Measurements from ENCODE around the gene CD8B2.
"Not testable (repeated sequence)": the region's sequence is repeated elsewhere in the genome, so short reads cannot be mapped to it uniquely, and the experiment has no call there.

The CD8B2 gene

DNA sequence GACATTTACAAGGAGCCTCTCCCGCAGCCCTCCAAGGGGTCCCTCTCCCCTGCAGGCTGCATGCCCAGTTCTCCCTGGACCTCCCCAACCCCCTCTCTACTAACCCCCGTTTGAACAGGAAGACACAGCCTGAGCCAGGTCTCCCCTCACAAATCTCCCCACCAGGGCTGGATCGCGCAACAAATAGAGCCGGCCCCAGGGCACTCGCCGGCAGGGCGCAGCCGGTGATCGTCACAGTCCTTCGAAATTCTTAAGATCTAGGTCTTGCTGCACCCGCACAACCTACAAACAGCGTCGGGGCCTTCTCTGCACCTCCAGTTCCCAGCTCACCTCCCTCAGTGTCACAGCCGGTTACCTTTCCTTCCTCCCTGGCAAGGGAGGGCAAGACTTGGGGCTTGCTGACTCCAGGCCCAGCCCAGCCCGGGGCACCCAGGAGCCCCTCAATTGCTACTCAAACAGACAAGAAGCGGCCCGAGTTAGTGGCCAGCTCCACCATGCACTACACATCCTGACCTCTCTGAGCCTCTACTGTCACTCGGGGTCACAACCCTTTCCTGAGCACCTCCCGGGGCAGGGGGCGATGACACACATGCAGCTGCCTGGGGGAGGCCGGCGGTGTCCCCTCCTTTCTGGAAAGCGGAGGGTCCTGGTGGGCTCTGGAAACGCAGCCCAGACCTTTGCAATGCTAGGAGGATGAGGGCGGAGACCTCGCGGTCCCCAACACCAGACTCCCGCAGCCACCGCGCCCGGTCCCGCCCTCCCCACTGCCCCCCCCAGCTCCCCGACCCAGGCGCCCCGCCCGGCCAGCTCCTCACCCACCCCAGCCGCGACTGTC is at the start of gene CD8B2:
Gene CD8B2 (plus strand): TSS at position 814 of the 835 bp plus-strand sequence. CDS start 63 bp downstream, outside the sequence.
- H3K9me3 Mint-ChIP-seq; H3K36me3 Mint-ChIP-seq (ENCODE audit: low read depth); H3K27ac Mint-ChIP-seq; H3K4me1 Mint-ChIP-seq; H3K4me3 Mint-ChIP-seq: not testable (repeated sequence)
- H3K27me3 Mint-ChIP-seq: peaks cover 23% of the 10 kb centered on the region
- ATAC-seq (peak; percentile 20), DNase-seq (peak; percentile 20)

DNA sequence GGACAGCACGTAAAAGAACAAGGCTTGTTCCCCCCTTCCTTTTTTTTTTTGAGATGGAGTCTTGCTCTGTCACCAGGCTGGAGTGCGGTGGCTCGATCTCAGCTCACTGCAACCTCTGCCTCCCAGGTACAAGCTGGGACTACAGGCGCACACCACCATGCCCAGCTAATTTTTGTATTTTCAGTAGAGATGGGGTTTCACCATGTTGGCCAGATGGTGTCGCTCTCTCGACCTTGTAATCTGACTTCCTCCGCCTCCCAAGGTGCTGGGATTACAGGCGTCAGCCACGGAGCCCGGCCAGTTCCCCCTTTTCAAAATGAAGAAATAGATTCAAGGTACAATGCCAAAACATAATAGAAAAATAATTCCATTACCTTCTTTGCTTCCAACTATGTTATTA is 25.3 kb upstream of the CD8B2 start:
- H3K36me3 Mint-ChIP-seq (ENCODE audit: low read depth); H3K9me3 Mint-ChIP-seq; H3K27ac Mint-ChIP-seq; H3K4me1 Mint-ChIP-seq; ATAC-seq; H3K4me3 Mint-ChIP-seq; H3K27me3 Mint-ChIP-seq: not testable (repeated sequence)
- peak; percentile 10 for DNase-seq

GRCh38 chr2:106467516-106467915 is 19.6 kb upstream of the CD8B2 start:
- H3K9me3 Mint-ChIP-seq; H3K4me1 Mint-ChIP-seq; H3K36me3 Mint-ChIP-seq (ENCODE audit: low read depth); H3K4me3 Mint-ChIP-seq; H3K27ac Mint-ChIP-seq; DNase-seq; H3K27me3 Mint-ChIP-seq; ATAC-seq: not testable (repeated sequence)

DNA sequence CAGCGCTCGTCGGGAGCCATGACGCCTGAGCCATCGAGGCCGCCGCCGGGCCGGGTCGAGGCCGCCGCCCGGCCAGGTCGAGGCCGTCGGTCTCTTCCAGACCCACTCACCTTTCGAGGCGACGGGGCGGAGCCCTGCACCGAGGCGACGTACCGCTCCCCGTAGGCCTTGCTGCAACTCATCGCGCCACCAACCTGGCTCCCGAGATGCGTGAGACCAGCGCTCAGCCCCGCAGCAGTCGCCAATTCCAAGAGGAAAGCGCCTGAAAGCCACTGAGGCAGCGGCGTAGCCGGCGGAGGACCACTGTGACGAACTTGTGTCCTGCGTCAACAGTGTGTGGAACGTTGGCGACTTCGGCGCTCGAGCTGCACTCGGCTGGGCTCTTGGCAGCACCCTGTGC is 19.1 kb upstream of the CD8B2 start, which contains the start of gene RGPD3:
Gene RGPD3 (minus strand): TSS at position 307 of the 400 bp plus-strand sequence. CDS start 125 bp downstream, at position 182.
- H3K27ac Mint-ChIP-seq; H3K9me3 Mint-ChIP-seq; H3K4me3 Mint-ChIP-seq; H3K27me3 Mint-ChIP-seq; ATAC-seq; H3K36me3 Mint-ChIP-seq (ENCODE audit: low read depth); DNase-seq; H3K4me1 Mint-ChIP-seq: not testable (repeated sequence)

DNA sequence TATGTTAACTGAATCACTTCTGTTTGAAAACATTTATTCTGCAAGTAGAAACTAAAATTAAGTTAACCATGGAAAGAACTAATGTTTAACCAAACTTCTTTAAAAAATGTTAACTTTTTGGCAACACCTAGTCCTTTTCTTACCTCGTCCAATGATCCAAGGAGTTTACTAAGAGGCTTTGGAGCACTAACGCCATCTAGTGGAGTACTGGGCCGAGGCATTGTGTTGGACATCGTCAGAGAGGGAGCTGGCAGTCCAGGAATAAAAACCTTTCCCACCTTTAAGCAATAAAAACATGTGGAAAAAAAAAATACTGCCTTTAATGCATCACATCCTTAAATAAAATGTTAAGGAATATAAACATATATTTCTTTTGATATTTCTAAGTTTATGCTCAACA is 16.5 kb upstream of the CD8B2 start:
- DNase-seq: peak; percentile 35
- ATAC-seq; H3K27me3 Mint-ChIP-seq; H3K36me3 Mint-ChIP-seq (ENCODE audit: low read depth); H3K9me3 Mint-ChIP-seq; H3K27ac Mint-ChIP-seq; H3K4me3 Mint-ChIP-seq; H3K4me1 Mint-ChIP-seq: not testable (repeated sequence)

DNA sequence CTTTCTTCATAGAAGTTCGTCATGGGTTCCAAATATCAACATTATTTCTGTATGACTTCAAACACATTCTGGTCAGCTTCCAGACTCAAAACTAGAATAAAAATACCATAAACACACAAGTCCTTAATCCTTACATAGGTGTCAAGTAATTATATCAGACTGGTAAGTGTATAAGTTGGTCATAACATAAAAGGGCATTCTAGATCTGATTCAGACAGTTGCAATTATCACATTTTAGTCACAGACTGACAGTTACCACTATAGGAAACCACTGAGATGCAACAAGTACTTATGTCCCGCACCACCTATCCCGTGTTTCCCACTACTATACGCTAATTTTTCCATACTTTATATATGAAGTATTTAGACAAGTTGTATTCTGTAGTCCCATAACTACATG is 9.5 kb upstream of the CD8B2 start:
- H3K9me3 Mint-ChIP-seq; H3K36me3 Mint-ChIP-seq (ENCODE audit: low read depth); H3K27me3 Mint-ChIP-seq; H3K4me1 Mint-ChIP-seq; DNase-seq; H3K4me3 Mint-ChIP-seq; H3K27ac Mint-ChIP-seq: not testable (repeated sequence)
- ATAC-seq: peak; percentile 96

DNA sequence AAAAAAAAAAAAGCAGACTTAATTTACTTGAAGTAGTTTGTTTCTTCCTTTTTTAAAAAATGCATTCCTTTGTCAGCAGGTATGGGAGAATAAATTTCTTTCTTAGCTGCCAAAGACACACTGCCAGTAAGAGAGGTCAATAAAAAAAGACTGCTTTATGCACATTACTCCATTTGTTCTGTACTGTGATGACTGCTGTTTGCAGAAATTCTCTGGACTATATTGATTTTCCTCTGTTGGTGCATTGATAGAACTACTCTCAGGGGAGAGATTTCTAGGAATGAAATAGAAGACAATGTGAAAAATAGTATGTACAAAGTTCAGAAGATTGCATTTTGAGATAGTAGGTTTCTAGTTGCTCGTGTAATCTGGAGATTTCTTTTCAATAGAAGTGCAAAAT is 7.6 kb upstream of the CD8B2 start:
- H3K4me1 Mint-ChIP-seq; DNase-seq; H3K9me3 Mint-ChIP-seq; H3K4me3 Mint-ChIP-seq; H3K36me3 Mint-ChIP-seq (ENCODE audit: low read depth); H3K27me3 Mint-ChIP-seq; H3K27ac Mint-ChIP-seq; ATAC-seq: not testable (repeated sequence)

- not testable (repeated sequence) for H3K4me1 Mint-ChIP-seq; H3K4me3 Mint-ChIP-seq; H3K36me3 Mint-ChIP-seq (ENCODE audit: low read depth); H3K27ac Mint-ChIP-seq; H3K9me3 Mint-ChIP-seq; DNase-seq
- peak; percentile 11 for ATAC-seq
- peaks cover 23% of the 10 kb centered on the region for H3K27me3 Mint-ChIP-seq
Observed at GRCh38 chr2:106487386-106488191, 425 bp downstream of the CD8B2 start.

DNA sequence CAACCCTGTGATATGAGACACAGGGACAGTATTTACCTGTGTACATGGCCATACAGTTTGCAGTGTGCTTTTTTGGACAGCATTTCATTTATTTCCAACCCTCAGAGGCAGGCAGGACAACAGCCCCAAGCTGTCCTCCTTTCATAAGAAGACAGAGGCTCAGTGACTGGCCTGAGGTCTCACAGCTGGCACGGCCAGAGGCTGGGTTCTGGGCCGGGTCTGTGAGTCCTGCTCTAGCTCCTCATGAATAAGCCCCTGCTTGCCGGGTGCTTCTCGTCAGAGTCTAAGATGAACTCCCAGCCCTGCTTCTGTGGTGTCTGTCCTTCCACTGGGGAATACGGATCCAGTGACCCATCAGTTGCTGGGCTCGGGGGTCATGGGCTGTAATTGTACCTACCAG is 2.5 kb downstream of the CD8B2 start:
- not testable (repeated sequence) for H3K27ac Mint-ChIP-seq; DNase-seq; H3K9me3 Mint-ChIP-seq; ATAC-seq; H3K36me3 Mint-ChIP-seq (ENCODE audit: low read depth); H3K4me3 Mint-ChIP-seq; H3K4me1 Mint-ChIP-seq
- peaks cover 19% of the 10 kb centered on the region for H3K27me3 Mint-ChIP-seq

GRCh38 chr2:106492399-106492798 is 5.2 kb downstream of the CD8B2 start:
- not testable (repeated sequence) for H3K4me3 Mint-ChIP-seq; H3K4me1 Mint-ChIP-seq; H3K27ac Mint-ChIP-seq; DNase-seq; H3K36me3 Mint-ChIP-seq (ENCODE audit: low read depth); H3K9me3 Mint-ChIP-seq; ATAC-seq
- H3K27me3 Mint-ChIP-seq: peaks cover 10% of the 10 kb centered on the region

GRCh38 chr2:106492913-106493312 is 5.7 kb downstream of the CD8B2 start:
- H3K27ac Mint-ChIP-seq; H3K4me3 Mint-ChIP-seq; H3K4me1 Mint-ChIP-seq; H3K27me3 Mint-ChIP-seq; H3K36me3 Mint-ChIP-seq (ENCODE audit: low read depth); H3K9me3 Mint-ChIP-seq; ATAC-seq; DNase-seq: not testable (repeated sequence)

- not testable (repeated sequence) for H3K27ac Mint-ChIP-seq; DNase-seq; H3K27me3 Mint-ChIP-seq; H3K36me3 Mint-ChIP-seq (ENCODE audit: low read depth); H3K9me3 Mint-ChIP-seq; H3K4me3 Mint-ChIP-seq; ATAC-seq; H3K4me1 Mint-ChIP-seq
Observed at GRCh38 chr2:106498549-106498948, 11.4 kb downstream of the CD8B2 start.

DNA sequence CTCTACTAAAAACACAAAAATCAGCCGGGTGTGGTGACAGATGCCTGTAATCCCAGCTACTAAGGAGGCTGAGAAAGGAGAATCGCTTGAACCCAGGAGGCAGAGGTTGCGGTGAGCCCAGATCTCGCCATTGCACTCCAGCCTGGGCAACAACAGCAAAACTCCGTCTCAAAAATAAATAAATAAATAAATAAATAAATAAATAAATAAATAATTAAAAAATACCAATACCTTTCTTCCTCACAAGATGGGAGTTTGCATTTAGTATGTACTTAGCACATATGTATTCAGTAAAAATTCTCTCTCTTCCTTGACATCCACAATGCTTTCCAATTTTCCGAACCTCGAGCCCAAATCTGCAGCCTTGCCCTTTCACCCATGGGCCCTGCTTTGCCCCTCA is 13.2 kb downstream of the CD8B2 start:
- not testable (repeated sequence) for H3K4me1 Mint-ChIP-seq; H3K27ac Mint-ChIP-seq; H3K9me3 Mint-ChIP-seq; ATAC-seq; H3K36me3 Mint-ChIP-seq (ENCODE audit: low read depth); DNase-seq; H3K27me3 Mint-ChIP-seq; H3K4me3 Mint-ChIP-seq

GRCh38 chr2:106502351-106502750 is 15.2 kb downstream of the CD8B2 start:
- not testable (repeated sequence) for H3K9me3 Mint-ChIP-seq; H3K27ac Mint-ChIP-seq; H3K36me3 Mint-ChIP-seq (ENCODE audit: low read depth); H3K27me3 Mint-ChIP-seq; ATAC-seq; DNase-seq; H3K4me3 Mint-ChIP-seq
- peaks cover 20% of the 10 kb centered on the region for H3K4me1 Mint-ChIP-seq

DNA sequence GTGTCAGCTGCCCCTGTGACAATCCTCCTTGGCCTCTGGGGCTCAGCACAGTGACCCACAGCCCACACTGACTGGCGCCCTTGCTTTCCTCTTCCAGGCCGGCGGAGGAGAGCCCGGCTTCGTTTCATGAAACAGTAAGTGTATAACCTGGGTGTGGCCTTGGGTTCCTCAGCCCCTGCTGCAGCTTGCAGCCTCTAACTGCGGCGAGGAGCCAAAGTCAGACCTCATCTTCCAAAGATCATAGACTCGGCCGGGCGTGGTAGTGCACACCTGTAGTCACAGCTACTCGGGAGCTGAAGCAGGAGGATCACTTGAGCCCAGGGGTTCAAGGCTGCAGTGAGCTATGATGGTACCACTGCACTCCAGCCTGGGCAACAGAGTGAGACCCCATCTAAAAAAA is 17.0 kb downstream of the CD8B2 start:
- not testable (repeated sequence) for H3K27me3 Mint-ChIP-seq; H3K36me3 Mint-ChIP-seq (ENCODE audit: low read depth); DNase-seq; H3K27ac Mint-ChIP-seq; H3K4me3 Mint-ChIP-seq; H3K9me3 Mint-ChIP-seq; ATAC-seq
- H3K4me1 Mint-ChIP-seq: peaks cover 22% of the 10 kb centered on the region

Measured in activated naive CD8-positive, alpha-beta T cell treated with anti-CD3 and anti-CD28 coated beads, Interleukin-2, amount 50 U/mL, for 24 hours (primary cell).